WERI-Rb-1 (cell line): ENCODE measurements around the gene PRR11.

Experiments
- DNase-seq: peaks from one replicate; pipeline ENCODE4 v3.0.0-alpha.2; 2020
- H3K27ac ChIP-seq: fragments of 250-450 bp; sonication (Bioruptor Pico); 2 replicates; pipeline ENCODE4 v1.5.1; 2020; ENCODE audit warnings: mild to moderate bottlenecking, moderate library complexity
- H3K27me3 ChIP-seq: fragments of 250-450 bp; sonication (Bioruptor Pico); 2 replicates; pipeline ENCODE4 v1.5.1; 2021; ENCODE audit warnings: mild to moderate bottlenecking, low read depth, moderate library complexity; ENCODE audit not compliant: insufficient read depth, severe bottlenecking
- H3K36me3 ChIP-seq: fragments of 250-450 bp; sonication (Bioruptor Pico); 2 replicates; pipeline ENCODE4 v1.5.1; 2020; ENCODE audit warnings: mild to moderate bottlenecking, moderate library complexity
- H3K4me3 ChIP-seq: 2 replicates; pipeline ENCODE4 v1.5.1; 2011; ENCODE audit warnings: low read depth, mild to moderate bottlenecking, control low read depth, low read length
- H3K9me3 ChIP-seq: fragments of 250-450 bp; sonication (Bioruptor Pico); 2 replicates; pipeline ENCODE4 v1.5.1; 2021; ENCODE audit warnings: mild to moderate bottlenecking, moderate library complexity; ENCODE audit not compliant: severe bottlenecking
- TF ChIP-seq, protein P1 (sequence below): IDR thresholded peaks from 2 replicates; pipeline ENCODE4 v1.5.1; 2011; ENCODE audit warnings: low read depth, mild to moderate bottlenecking, control low read depth, inconsistent platforms, low read length

The PRR11 gene

DNA sequence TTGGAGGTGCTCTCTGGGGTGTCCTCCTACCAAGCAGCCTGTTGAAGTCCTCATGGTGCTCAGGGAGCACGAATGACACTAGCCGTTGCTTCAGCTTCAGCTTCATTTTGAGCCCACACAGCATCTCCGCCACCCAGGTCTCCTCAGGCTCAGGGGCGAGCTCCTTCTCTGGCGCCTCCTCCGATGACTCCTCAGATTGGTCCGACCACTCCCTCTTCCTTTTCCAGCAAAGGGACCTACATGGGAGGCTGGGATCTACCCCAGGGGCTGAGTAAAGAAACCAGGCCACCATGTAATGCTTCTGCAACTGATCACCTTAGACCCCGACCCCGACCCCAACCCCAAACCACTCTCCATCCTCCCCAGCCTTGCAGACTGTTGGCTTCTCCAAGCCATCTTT is 25.9 kb downstream of the PRR11 start:
- no peak for DNase-seq
- H3K36me3 ChIP-seq: peaks cover 44% of the 10 kb centered on the region

GRCh38 chr17:59185997-59186396 is 30.5 kb downstream of the PRR11 start:
- TF ChIP-seq, protein P1, sequence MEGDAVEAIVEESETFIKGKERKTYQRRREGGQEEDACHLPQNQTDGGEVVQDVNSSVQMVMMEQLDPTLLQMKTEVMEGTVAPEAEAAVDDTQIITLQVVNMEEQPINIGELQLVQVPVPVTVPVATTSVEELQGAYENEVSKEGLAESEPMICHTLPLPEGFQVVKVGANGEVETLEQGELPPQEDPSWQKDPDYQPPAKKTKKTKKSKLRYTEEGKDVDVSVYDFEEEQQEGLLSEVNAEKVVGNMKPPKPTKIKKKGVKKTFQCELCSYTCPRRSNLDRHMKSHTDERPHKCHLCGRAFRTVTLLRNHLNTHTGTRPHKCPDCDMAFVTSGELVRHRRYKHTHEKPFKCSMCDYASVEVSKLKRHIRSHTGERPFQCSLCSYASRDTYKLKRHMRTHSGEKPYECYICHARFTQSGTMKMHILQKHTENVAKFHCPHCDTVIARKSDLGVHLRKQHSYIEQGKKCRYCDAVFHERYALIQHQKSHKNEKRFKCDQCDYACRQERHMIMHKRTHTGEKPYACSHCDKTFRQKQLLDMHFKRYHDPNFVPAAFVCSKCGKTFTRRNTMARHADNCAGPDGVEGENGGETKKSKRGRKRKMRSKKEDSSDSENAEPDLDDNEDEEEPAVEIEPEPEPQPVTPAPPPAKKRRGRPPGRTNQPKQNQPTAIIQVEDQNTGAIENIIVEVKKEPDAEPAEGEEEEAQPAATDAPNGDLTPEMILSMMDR: no peak
- DNase-seq: no peak

More for the DNA sequence above, 25.9 kb downstream of the PRR11 start:
- Histone ChIP-seq H3K27me3 (no peaks in the 10 kb centered on the region), H3K27ac (no peak overlapping the region), H3K4me3 (no peak overlapping the region), H3K9me3 (no peaks in the 10 kb centered on the region)
- TF ChIP-seq, protein P1: no peak

GRCh38 chr17:59186850-59187249 is 31.3 kb downstream of the PRR11 start:
- H3K36me3 ChIP-seq: peaks cover 76% of the 10 kb centered on the region
- no peak for DNase-seq
- no peak overlapping the region for H3K27ac ChIP-seq
- no peak overlapping the region for H3K4me3 ChIP-seq
- H3K9me3 ChIP-seq: no peaks in the 10 kb centered on the region
- TF ChIP-seq, protein P1: no peak
- no peaks in the 10 kb centered on the region for H3K27me3 ChIP-seq

More at GRCh38 chr17:59185997-59186396, 30.5 kb downstream of the PRR11 start:
- Histone ChIP-seq H3K4me3 (no peak overlapping the region), H3K36me3 (peaks cover 72% of the 10 kb centered on the region), H3K9me3 (no peaks in the 10 kb centered on the region), H3K27me3 (no peaks in the 10 kb centered on the region), H3K27ac (no peak overlapping the region)

DNA sequence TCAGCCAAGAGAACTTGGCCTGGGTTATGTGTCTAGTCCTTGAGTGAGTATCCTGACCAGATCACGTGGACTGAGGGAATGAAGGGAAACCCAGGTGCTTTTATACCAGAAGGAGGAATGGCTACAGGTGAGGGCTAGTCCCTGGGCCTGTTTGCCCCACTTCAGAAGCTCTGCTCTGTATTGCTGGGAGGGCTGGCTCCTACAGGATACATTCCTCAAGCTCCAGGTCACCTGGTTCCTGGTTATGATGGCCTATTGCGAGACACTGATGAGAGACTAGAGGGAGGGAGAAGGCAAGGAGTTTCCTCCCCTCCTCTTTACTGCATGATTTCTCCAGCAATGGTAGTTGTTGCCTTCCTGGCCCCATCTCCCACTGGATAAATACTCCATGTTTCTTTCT is 35.3 kb downstream of the PRR11 start:
- Histone ChIP-seq H3K36me3 (peaks cover 94% of the 10 kb centered on the region), H3K27ac (no peak overlapping the region), H3K9me3 (no peaks in the 10 kb centered on the region), H3K4me3 (no peak overlapping the region), H3K27me3 (no peaks in the 10 kb centered on the region)
- DNase-seq: no peak
- TF ChIP-seq, protein P1: no peak

GRCh38 chr17:59193336-59193862 is 37.9 kb downstream of the PRR11 start:
- Histone ChIP-seq H3K4me3 (no peak overlapping the region), H3K9me3 (no peaks in the 10 kb centered on the region), H3K36me3 (peaks cover 98% of the 10 kb centered on the region), H3K27ac (no peak overlapping the region), H3K27me3 (no peaks in the 10 kb centered on the region)
- no peak for DNase-seq
- TF ChIP-seq, protein P1: no peak

- TF ChIP-seq, protein P1: no peak
- H3K36me3 ChIP-seq: peaks cover 90% of the 10 kb centered on the region
- no peak overlapping the region for H3K27ac ChIP-seq
- no peaks in the 10 kb centered on the region for H3K9me3 ChIP-seq
- DNase-seq: no peak
- no peaks in the 10 kb centered on the region for H3K27me3 ChIP-seq
- H3K4me3 ChIP-seq: no peak overlapping the region
Observed at GRCh38 chr17:59199398-59199797, 43.9 kb downstream of the PRR11 start.
